ENCODE measurements around the gene IZUMO4.

The IZUMO4 gene

DNA sequence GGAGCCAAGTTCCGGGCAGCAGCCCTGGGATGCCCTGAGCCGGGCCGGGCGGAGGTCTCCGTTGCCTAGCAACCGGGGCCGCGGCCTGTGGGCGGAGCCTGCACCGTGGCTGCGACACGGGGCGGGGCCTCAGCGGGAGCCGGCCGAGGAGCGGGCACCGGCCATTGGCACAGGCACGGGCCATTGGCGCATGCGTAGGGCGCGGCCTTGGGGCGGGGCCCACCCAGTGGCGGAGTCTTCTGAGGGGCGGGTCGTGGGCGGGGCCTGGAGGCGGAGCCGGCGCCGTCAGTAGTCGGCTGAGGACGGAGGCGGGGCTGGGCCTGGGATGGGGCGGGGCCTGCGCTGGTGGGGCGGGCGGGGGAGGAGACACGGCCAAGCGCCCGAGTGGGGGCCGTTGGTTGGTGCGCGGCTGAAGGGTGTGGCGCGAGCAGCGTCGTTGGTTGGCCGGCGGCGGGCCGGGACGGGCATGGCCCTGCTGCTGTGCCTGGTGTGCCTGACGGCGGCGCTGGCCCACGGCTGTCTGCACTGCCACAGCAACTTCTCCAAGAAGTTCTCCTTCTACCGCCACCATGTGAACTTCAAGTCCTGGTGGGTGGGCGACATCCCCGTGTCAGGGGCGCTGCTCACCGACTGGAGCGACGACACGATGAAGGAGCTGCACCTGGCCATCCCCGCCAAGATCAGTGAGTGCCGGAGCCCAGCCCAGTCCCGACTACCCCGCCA lies at the start of gene IZUMO4:
Gene IZUMO4 (plus strand): TSS at position 436 of the 723 bp plus-strand sequence. CDS start 31 bp downstream, at position 467.
- DNase-seq = peak; percentile 97 to 98

DNA sequence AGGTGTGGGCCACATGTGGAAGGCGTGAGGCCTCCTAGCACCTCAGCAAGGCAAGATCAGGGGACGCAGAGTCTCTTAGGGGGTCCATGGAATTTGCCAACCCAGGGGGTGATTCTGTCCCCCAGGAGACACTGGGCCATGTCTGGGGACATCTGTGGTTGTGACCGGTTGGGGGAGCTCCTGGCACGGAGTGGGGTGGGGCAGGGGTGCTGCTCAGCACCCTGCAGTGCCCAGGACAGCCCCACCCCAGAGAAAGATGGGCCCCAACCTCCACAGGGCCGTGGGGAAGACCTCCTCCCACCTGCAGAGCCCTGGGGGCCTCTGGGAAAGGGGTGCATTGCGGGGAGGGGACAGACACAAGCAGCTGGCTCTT lies 49.7 kb upstream of the IZUMO4 start:
- no peak for DNase-seq

DNA sequence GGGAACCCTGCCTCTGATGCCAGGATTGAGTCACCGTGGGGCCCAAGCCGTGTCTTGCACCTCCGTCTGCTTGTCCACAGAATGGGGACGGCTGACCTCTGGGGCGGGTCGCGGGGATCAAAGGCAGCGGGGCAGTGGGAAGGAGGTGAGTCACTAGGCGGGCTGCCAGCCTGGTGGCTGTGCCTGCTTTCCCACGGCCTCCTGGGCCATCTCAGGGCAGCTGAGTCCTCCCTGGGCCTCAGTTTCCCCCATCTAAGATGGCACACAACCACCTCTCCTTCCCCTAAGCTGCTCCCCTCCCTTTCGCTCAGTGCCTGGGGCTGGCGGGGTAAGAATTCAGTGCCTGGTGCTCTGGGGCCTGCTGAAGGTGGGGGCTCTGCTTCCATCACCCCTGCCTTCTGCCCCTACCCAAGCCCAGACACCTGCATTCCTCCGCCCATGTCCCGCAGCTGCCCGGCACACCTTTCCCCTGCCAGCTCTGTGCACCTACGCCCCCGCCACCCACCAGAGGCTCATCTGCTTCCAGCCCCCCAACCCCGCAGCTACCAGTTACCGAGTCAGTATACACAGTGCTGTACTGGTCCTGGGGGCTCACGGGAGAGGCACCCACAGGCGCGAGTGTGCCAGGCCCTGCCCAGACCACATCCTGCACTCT lies 49.1 kb upstream of the IZUMO4 start:
- no peak for DNase-seq

GRCh38 chr19:2048104-2048958 lies 48.4 kb upstream of the IZUMO4 start:
- no peak for DNase-seq

DNA sequence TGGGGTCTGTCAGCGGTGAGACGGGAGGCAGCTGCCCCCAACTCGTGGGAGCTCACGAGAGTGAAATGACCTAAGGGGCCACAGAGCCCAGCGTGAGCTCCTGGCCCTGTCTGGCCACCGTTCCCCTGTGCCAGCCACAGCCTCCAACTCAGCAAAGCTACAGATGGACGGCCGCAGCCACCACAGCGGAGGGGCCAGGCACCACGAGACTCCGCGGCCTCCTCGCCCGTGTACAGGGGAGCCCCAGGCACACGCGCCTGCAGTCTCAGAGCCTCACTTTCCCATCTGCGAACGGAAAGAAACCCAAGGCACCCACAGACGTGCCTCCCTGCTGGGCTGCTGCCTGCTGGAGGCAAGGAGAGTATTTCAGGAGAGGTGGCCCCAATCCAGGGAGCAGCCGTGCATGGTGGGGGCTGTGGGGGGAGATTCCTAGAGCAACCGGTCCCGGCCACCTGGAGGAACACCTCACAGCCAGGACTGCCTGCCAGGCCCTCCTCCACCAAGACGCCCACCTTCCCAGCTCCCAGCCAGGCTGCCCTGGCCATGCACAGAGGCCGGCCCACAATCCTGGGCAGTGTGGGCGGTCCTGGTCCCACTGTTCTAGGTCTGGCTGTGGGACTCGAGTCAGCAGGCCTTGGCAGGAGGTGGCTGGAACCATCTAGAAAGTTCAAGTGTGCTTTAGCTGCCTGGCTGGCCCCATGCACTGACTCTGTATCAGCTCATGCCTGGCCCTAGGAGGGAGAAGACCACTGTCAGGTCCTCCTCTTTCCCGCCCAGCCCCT lies 47.6 kb upstream of the IZUMO4 start:
- no peak for DNase-seq

DNA sequence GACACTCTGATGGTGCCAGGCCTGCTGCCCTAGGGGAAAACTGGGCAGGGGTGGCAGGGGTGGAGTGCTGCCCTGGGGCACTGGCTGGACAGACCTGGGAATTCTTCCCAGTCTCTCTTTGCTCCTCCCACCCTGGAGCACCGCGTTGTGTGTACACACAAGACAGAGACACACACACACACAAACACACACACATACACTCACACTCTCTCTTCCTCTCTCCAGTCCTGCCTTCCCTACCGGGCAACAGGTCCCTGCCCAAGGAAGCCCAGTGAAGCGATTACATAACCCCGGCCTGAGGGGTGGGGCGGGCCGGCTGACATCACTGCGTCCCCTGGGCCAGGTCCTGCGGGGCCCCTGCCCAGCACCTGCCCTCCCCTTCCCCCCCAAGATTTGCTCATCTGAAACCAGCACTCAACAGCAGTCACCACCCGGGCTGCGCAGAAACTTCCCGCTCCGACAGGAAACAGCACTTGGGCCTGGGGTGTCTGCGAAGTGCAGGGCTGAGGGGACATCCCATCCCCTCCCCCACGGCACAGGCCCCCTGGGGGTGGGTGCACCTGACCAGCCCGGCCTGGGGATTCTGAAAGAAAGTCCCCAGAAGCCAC lies 46.9 kb upstream of the IZUMO4 start:
- no peak for DNase-seq

DNA sequence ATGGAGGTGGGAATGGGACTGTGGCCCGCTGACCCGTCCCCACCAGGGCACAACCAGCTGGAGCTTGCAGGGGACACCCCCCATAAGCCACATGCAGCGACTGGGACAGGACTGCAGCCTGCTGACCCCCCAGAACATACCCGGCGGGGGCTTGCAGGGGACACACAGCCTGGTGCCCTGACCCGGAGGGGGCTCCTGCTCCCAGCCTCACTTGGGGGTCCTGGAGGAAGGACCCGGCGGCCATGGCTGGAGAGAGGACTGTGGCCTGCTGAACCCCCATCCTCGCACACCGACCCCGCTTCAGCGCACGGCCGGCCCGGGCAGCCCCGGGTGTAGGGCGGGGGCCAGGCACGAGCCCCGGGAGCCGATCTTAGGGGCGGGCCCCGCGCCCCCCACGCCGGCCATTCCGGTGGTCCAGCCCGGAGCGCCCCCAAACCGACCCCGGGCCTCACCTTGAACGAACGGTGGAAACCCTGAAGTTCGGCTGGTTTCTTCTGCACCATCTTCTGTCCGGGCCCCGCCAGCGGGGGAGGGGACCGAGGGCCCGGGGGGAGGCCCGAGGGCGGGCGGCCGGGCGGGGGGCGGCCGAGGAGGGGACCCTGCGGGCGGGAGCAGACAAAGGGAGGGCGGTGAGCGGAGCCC lies 46.2 kb upstream of the IZUMO4 start:
- DNase-seq = no peak

- peak; percentile 82 to 87 for DNase-seq
Observed at GRCh38 chr19:2050991-2051772, 45.5 kb upstream of the IZUMO4 start, which contains the start of gene MKNK2. MKNK2 (minus strand) TSS chr19:2051244; CDS start chr19:2050851, 393 bp downstream.

DNA sequence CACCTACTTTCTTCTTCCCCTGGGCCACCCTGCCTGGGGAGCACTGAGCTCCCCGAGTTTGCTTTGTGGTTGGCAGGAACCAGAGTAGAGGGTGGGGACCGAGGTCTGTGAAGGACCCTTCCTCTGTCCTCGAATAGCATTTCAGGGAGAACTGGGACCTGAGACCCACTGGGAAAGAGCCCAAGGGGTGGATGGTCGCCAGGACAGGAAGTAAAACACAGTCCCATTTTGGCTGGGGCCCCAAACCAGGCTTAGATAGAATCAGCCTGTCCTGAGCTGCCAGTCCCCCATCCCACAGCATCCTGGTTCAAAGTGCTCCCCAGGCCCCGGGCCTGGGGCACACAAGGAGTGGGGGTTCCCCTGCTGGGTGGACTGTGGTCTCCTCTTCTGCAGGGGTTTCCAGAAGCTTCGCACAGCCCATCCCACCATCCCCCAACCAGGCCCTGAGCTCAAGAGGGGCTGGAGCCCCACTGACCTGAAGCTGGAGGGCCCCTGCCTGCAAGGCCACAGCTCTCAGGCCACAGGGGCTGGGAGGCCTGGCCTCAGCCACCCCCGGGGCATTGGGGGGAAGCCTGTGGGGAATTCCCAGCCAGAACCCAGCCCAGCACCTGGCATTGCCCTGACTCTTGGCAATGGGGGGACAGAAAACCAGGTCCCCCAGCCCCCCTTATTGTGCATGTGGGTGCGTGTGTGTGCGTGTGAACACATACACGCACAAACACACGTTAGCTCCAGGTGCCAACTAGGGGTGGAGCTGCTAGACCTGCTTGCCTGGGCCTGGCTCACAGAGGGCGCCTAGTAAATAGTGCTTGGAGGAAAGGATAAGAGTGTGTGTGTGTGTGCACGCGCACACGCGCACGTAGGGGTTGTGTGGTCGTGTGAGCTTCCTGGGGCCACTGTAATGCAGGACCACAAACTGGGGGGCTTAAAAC lies 44.7 kb upstream of the IZUMO4 start:
- no peak for DNase-seq

- DNase-seq = no peak
Observed at GRCh38 chr19:2053601-2054389, 42.9 kb upstream of the IZUMO4 start.

- DNase-seq = no peak
Observed at GRCh38 chr19:2054763-2055162, 42.0 kb upstream of the IZUMO4 start.

DNA sequence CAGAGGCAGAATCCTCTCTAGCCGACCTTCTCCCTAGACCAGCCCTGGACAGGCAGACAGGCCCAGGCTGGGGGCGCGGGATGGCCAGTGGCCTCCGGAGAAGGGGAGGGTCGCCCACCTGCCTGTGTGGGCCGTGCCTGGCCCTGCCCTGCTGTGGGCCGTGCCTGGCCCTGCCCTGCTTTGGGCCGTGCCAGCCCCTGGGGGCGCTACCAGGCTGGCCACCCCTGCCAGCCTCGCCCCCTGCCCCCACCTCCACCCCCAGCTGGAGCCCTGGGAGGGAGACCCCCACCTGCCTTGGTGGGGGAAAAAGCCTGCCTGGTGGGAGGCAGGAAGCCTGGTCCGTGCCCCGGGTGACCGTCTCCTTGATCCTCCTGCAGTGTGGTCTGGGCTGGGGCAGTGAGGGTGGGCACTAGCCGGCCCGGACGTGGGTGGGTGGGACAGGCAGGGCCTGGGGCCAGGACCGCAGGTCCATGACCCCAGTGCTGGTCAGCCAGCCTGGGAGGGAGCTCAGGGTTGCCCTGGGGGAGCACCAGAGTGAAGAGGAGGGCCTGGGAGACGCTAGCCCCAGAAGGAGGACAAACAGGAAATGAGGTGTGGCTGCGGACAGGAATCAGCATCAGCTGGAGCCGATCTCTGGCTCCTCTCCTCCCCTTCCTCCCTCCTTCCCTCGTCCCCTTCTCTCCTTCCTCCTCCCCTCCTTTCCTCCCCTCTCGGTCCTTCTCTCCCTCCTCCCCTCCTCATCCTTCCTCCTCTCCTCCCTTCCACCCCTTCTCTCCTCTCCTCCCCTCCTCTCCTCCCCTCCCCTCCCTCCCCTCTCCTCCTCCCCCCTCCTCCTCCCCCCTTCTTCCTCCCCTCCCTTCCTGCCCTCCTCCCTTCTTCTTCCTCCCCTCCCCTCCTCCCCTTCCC lies 40.5 kb upstream of the IZUMO4 start:
- no peak for DNase-seq

DNA sequence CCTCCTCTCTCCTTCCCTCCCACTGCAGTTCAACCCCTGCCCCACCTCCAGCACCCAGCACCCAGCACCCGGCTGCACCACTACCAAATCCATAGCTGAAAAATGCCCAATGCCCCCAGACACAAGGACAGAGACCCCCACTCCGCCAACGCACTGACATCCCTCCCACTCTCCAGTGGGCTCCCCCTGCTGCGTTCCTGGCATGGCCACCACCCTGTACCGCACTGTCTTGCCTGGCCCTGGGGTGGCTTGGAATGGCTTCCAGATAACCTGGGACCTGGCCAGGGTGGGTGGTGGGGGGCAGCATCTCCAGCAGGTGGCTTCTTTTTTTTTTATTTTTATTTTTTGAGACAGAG lies 39.9 kb upstream of the IZUMO4 start:
- DNase-seq = no peak

DNA sequence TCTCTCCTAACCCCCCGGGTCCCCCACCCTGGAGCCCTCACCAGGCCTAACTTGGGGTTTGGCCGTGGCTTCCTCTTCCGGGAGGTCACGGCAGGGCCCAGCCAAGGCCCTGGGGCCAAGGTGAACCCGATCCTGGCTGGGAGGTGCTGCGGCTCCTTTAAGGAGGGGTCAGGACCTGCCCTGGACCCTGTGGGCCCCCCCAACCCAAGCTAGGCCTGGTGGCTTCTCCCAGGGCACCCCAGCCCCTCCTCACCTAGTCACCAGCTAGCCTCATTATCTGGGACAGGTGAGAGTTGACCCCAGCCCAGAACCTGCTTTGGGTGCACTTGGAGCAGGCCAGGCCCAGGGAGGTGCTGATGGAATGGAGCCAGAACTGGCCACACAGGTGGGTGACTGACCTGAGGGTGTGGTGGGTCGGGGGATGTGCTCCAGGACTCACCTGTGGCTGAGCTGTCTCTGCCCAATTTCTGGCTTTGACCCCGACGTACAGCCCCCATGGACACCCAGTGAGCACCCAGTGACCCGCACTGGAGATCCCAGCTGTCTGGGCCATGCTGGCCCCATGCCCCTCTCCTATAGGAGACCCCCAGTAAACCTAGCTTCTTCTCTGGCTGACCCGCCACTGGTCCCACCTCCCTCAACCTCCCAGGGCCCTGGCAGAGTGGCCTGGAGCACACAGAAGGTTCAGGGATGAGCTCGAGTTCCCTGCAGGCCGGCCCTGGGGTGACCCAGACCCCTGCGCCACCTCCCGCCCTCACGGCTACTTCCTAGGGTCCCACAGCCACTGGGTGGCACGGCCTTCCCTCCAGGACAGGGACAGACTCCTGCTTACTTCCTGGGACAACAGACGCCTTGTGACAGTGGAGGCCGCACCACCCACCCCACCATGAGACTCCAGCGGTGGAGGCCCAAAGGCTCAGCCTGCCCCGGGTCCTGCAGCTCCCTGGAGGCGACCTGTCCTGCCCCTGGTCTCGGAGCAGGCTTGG lies 38.9 kb upstream of the IZUMO4 start:
- no peak for DNase-seq

DNA sequence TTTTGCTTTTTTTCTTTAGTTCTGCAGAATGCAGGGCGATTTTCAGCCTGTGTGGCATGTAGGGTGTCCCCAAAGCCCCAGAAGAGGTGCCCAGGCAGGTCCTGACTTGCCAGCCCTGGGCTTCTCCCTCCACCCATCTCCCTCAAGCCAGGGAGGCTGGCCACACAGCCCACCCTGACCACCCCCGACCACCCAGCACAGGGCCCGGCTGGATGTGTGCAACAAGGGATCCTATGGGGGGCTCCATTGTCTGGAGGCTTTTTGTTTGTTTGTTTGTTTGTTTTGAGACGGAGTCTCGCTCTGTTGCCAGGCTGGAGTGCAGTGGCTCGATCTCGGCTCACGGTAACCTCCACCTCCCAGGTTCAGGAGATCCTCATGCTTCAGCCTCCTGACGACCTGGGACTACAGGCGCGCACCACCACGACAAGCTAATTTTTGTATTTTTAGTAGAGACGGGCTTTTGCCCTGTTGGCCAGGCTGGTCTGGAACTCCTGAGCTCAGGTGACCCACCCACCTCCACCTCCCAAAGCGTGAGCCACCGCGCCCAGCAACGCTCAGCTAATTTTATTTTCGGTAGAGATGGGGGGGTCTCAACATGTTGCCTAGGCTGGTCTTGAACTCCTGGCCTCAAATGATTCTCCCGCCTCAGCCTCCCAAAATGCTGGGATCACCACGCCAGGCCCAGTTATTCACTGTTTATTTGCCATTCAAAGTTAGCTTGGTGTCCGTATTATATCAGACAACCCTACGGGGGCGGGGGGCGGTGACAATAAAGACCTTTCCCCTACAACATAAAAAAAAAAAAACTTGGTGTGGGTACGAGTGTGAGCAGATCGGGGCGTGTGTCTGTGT lies 37.9 kb upstream of the IZUMO4 start:
- DNase-seq = no peak
